Measurements from ENCODE around the gene MFSD2A. TPM values are rescaled to one million over a fixed set of nuclear protein-coding genes. Genes with fewer than 3 reads are reported as not detected.

The MFSD2A gene
- total RNA-seq, 1 experiment from 2014 or later, result 1.4 TPM

DNA sequence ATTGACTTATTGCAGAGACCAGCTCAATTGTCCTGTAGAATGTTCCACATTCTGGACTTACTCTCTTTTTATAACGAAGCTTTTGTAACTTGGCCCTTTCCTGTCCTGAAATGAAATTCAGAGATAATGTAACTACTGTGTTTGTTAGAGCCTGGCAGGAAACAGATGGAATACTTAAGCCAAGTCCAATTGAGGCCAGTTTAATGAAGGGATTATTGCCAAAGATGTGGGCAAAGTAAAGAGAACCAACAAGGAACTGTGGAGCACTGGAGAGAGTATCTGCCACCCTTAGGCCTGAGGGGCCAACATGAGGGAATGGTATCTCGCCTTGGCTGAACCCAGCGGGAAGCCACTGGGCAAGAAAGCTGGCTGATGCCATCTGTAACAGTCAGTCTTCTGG lies 32.9 kb downstream of the MFSD2A start:
- H3K27ac ChIP-seq, result no peak overlapping the region
- no TSS peak for BruUV-seq (replicated peaks)
- H4K20me1 ChIP-seq (ENCODE audit: insufficient read depth), result no peaks in the 10 kb centered on the region
- ChIA-PET CTCF (interaction anchor here (0.7 to 1.0 kb wide), 3 partner anchors 8 to 68 kb away, joined by 3 to 5 read pairs (median 4); no protein-coding TSS in a partner anchor), POLR2A (ENCODE audit: unreplicated experiment) (no interaction called here)
- TF ChIP-seq, protein P1, sequence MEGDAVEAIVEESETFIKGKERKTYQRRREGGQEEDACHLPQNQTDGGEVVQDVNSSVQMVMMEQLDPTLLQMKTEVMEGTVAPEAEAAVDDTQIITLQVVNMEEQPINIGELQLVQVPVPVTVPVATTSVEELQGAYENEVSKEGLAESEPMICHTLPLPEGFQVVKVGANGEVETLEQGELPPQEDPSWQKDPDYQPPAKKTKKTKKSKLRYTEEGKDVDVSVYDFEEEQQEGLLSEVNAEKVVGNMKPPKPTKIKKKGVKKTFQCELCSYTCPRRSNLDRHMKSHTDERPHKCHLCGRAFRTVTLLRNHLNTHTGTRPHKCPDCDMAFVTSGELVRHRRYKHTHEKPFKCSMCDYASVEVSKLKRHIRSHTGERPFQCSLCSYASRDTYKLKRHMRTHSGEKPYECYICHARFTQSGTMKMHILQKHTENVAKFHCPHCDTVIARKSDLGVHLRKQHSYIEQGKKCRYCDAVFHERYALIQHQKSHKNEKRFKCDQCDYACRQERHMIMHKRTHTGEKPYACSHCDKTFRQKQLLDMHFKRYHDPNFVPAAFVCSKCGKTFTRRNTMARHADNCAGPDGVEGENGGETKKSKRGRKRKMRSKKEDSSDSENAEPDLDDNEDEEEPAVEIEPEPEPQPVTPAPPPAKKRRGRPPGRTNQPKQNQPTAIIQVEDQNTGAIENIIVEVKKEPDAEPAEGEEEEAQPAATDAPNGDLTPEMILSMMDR (conservative IDR thresholded peaks at IDR 0.05), result no peak
- no peak for TF ChIP-seq EZH2 (IDR thresholded peaks at IDR 0.05; ENCODE audit: low read depth)
- H3K27me3 ChIP-seq (ENCODE audit: insufficient read depth, low read depth), result no peaks in the 10 kb centered on the region
- H3K9me3 ChIP-seq (ENCODE audit: insufficient read depth, low read depth), result no peaks in the 10 kb centered on the region
- DNase-seq, result no peak
- H3K4me2 ChIP-seq, result 0 out of 2 replicates have a peak overlapping the region, but pooled peaks have one; percentile 52
- H3F3A ChIP-seq (ENCODE audit: insufficient read depth, low read depth), result peaks cover 36% of the 10 kb centered on the region
- no peaks in the 10 kb centered on the region for H3K79me2 ChIP-seq (ENCODE audit: low read depth)
- intact Hi-C loops (cut with micrococcal nuclease; ENCODE audit: unreplicated experiment), result loop anchor here (1.0 kb wide), 1 partner anchor 8 kb away; no protein-coding TSS in a partner anchor
- peaks cover 36% of the 10 kb centered on the region for H3K4me1 ChIP-seq (replicated peaks; ENCODE audit: insufficient read depth)
- H3K4me3 ChIP-seq, result no peak overlapping the region
- H3K36me3 ChIP-seq (ENCODE audit: low read depth), result no peaks in the 10 kb centered on the region
- H3K9me2 ChIP-seq (ENCODE audit: insufficient read depth), result no peaks in the 10 kb centered on the region
- no peak overlapping the region for H2AFZ ChIP-seq

DNA sequence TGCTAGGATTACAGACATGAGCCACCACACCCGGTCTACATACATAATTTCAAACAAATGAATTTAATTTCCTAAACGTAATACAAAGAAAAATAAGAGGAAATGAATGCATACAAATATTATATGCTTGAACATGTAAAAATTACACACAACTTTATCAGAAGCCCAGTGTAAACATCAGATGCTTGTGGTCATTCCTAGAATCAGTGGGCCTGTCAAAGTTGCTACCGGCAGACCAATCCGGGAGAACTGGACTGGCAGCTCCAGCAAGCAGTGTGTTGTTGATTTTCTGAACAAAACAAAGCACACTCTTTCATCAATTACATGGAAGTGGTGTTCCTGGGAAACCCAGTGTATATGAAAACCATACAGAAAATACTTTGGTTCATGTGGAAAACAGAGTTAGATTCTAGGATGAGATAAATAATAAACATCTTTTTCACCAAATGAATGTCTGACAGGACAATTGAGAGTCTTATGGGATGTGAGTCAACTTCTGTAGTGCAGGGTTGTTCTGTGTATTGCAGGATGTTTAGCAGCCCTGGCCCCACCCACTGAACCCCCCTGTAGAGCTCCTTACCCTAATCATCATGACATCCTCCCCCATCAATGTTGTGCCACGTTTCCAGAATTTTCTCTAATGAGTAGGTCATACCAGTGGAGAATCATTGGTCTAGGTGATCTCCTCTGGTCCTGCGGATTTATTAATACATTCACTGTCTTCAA lies 33.8 kb downstream of the MFSD2A start:
- CTCF ChIA-PET, result interaction anchor here (0.7 kb wide), 1 partner anchor 69 kb away, joined by 5 read pairs; no protein-coding TSS in a partner anchor
- H3K9me2 ChIP-seq (ENCODE audit: insufficient read depth), result no peaks in the 10 kb centered on the region
- peak overlapping the region; percentile 52 for H3K4me2 ChIP-seq
- H3K79me2 ChIP-seq (ENCODE audit: low read depth), result no peaks in the 10 kb centered on the region
- intact Hi-C loops (cut with micrococcal nuclease; ENCODE audit: unreplicated experiment), result loop anchor here (1.0 kb wide), 1 partner anchor 8 kb away; no protein-coding TSS in a partner anchor
- POLR2A ChIA-PET (ENCODE audit: unreplicated experiment), result interaction anchor here (0.5 kb wide), 1 partner anchor 52 kb away, joined by 5 read pairs; the partner anchor contains the start of gene CAP1
- peaks cover 36% of the 10 kb centered on the region for H3F3A ChIP-seq (ENCODE audit: insufficient read depth, low read depth)
- no peaks in the 10 kb centered on the region for H3K9me3 ChIP-seq (ENCODE audit: insufficient read depth, low read depth)
- peaks cover 34% of the 10 kb centered on the region for H3K4me1 ChIP-seq (replicated peaks; ENCODE audit: insufficient read depth)
- no TSS peak for BruUV-seq (replicated peaks)
- DNase-seq, result peak; percentile 77 to 91
- no peak overlapping the region for H3K4me3 ChIP-seq
- H3K27me3 ChIP-seq (ENCODE audit: insufficient read depth, low read depth), result no peaks in the 10 kb centered on the region
- H3K36me3 ChIP-seq (ENCODE audit: low read depth), result no peaks in the 10 kb centered on the region
- no peak for TF ChIP-seq EZH2 (IDR thresholded peaks at IDR 0.05; ENCODE audit: low read depth)
- TF ChIP-seq, protein P1 (conservative IDR thresholded peaks at IDR 0.05), result no peak
- H4K20me1 ChIP-seq (ENCODE audit: insufficient read depth), result no peaks in the 10 kb centered on the region
- H3K27ac ChIP-seq, result peak overlapping the region; percentile 26
- no peak overlapping the region for H2AFZ ChIP-seq

DNA sequence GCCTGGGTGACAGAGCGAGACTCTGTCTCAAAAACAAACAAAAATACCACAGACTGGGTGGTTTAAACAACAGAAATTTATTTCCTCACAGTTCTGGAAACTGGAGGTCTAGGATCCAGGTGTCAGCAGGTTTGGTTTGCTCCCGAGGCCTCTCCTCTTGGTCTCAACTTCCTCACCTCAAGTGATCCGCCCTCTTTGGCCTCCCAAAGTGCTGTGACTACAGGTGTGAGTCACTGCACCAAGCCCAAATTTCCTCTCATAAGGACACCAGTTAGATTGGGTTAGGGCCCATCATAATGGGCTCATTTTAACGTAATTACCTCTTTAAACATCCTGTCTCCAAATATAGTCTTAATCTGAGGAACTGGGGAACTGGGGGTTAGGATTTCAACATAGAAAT lies 35.5 kb downstream of the MFSD2A start:
- TF ChIP-seq EZH2 (IDR thresholded peaks at IDR 0.05; ENCODE audit: low read depth), result no peak
- TF ChIP-seq, protein P1 (conservative IDR thresholded peaks at IDR 0.05), result no peak
- Histone ChIP-seq H3K36me3 (ENCODE audit: low read depth) (no peaks in the 10 kb centered on the region), H4K20me1 (ENCODE audit: insufficient read depth) (no peaks in the 10 kb centered on the region), H3K4me1 (replicated peaks; ENCODE audit: insufficient read depth) (peaks cover 34% of the 10 kb centered on the region), H3K79me2 (ENCODE audit: low read depth) (no peaks in the 10 kb centered on the region), H3K27ac (peak overlapping the region; percentile 27; the same call in 1 of the 2 replicates), H3K9me2 (ENCODE audit: insufficient read depth) (no peaks in the 10 kb centered on the region), H3K4me3 (no peak overlapping the region), H3K9me3 (ENCODE audit: insufficient read depth, low read depth) (no peaks in the 10 kb centered on the region), H2AFZ (no peak overlapping the region), H3K27me3 (ENCODE audit: insufficient read depth, low read depth) (no peaks in the 10 kb centered on the region), H3F3A (ENCODE audit: insufficient read depth, low read depth) (peaks cover 36% of the 10 kb centered on the region), H3K4me2 (peak overlapping the region; percentile 35)
- intact Hi-C loops (cut with micrococcal nuclease; ENCODE audit: unreplicated experiment), result no loop called here
- CTCF ChIA-PET, result no interaction called here
- POLR2A ChIA-PET (ENCODE audit: unreplicated experiment), result no interaction called here
- DNase-seq, result peak; percentile 37 to 83
- BruUV-seq (replicated peaks), result no TSS peak
